DMS53 treated with DMSO at 0.1 percent for 48 hours (cell line): ENCODE measurements around the gene BBS7.

Experiments used
- DNase-seq: peaks from one replicate; lab custom pipeline; 2025; ENCODE audit not compliant: unreplicated experiment; lab: John Stamatoyannopoulos, UW

The BBS7 gene

DNA sequence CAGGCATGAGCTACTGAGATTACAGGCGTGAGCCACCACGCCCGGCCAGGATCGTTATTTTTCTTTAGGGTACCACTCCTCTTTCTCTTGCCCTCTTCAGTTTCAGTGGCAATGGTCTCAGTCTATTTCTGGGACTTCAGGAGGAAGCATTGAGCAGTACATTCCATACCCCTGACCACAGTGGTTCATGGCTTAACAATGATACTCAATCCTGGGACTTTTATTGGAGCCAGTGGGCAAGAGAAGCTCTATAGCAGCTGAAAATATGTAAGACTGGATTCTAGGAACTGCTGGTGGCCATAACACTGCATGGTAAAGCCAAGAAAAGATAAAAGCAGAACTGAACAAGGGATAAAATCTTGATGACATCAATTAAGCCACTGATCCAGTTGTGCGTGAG lies 40.8 kb downstream of the BBS7 start:
- no peak for DNase-seq

DNA sequence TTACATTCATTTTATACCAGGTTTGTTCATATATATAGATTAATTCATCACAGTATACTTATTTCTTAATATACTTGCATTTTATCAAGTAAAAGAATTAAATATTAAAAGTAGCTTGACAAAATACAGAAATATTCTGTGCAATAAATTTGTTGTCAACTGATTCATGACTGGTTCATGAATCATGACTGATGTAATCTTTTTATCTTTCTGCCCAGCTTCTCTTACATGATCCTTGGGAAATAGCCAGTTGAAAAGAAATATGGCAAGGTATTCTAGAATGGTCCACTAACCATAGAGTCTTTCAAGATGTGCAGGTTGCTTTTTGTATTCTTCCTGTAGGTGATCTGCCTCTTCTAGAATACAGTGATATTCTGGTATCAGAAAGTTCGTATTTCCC lies 42.4 kb downstream of the BBS7 start:
- DNase-seq: no peak

DNA sequence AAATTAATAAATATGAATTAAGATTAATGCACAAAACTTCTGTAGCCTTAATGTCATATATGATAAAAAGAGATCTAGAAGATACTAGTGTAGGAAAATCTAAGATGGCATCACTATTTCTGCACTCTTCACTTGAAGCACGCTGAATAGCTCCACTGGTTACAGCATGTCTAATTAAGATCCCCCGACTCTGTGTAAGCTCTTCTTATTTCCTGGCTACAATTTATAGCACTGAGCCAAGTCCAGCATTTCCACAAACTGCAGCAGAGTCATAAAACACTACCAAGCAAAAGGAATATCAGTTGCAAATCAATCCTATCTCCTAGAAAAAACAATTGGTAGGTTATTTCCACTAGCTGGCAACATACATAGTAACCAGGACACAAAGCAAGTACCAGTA lies 45.3 kb downstream of the BBS7 start:
- no peak for DNase-seq

DNA sequence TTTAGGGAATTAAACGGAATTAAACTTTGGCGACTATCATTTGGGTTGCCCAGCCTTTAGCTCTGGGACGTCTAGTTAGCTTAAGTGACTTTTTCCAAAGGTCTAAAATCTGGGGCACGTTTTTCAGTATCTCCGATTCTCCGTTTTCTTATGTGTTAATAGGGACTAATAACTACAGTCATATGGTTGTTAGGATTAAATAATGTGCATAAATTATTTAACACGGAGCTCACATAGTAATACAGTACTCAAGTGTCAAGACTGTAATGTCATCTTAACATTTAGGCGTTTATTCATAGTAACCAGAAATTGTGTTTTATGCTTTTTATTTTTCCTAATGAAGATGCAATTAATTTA lies 46.1 kb downstream of the BBS7 start:
- no peak for DNase-seq

DNA sequence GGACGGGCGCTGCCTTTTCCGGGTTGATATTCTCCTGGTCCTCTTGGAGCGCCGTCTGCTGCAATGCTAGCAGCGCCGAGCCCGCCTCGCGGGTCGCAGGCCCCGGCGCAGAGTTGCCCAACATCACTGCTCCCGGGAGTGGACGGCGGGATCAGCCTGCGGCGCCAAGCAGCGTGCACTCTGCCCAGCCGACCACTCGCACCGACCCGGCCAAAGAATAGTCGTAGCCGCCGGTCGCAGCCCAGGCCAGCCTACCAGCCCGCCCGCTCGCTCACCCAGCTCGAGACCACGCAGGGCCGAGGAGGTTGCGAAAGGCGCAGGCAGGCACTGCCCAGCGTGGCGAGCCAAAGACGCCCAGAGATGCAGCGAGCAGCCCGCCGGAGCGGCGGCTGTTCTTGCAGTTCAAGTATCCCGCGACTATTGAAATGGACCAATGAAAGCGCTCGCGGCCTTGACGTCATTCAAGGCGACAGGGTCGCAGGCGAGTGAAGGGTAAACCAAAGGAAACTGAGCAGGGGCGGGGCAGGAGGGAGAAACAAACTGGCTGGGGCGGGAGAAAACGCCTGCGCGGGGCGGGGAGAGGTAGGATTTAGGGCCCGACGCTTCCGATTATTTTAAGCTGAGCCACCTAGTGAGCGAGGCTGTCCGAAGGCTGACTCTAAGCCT lies 46.6 kb downstream of the BBS7 start, which contains the start of gene CCNA2:
TSS of gene CCNA2 (minus strand) at position 379 of the 666 bp plus-strand sequence. CDS start at position 124, 255 bp downstream.
- DNase-seq: peak; percentile 86

DNA sequence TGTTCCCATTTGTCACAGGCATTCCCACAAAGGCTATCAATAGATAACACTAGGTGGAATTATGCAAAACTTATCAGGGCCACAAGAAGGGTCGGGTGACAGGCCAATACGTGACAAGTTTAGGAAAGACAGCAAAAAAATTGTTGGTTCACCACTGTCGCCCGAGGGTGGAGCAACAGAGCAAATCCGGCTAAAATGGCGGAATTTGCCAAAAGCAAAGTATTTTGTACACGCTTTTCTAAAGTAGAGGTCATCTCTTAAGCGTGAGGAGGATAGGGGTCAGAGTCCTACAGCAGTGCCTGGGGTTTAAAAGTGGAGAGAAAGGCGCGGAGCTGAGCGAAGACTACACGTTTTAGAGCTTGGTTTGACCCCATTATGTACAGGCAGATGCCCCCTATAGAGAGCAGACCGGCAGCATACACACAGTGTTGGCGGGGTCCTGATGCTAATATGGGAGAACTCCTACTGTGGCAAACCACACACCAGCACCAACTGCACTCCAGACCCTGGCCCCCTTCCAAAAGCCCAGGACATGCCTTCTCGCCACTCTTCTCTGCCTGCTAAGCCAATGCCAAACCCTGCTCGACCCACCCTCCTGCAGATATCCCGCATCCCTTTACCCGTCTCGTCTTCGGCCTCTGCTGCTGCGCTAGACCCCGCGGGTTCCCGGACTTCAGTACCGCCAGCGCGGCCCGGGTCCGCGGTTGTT lies 47.3 kb downstream of the BBS7 start:
- DNase-seq: no peak

DNA sequence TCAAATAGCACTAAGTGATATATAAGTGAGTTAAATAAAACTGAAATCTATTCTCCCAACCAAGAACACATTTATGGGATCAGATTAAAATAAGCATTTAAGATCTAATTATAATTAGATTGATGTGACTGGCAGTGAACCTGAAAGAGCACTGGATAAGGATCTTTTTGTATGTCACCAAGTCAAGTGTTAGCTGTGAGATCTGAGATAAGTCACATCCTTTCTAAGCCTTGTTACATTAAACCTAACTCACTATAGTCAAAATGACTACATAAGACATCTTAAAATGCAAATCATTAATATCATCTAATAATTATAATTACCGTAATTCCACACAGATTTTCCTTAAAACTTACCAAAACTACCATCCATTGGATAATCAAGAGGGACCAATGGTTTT lies 48.2 kb downstream of the BBS7 start:
- no peak for DNase-seq

DNA sequence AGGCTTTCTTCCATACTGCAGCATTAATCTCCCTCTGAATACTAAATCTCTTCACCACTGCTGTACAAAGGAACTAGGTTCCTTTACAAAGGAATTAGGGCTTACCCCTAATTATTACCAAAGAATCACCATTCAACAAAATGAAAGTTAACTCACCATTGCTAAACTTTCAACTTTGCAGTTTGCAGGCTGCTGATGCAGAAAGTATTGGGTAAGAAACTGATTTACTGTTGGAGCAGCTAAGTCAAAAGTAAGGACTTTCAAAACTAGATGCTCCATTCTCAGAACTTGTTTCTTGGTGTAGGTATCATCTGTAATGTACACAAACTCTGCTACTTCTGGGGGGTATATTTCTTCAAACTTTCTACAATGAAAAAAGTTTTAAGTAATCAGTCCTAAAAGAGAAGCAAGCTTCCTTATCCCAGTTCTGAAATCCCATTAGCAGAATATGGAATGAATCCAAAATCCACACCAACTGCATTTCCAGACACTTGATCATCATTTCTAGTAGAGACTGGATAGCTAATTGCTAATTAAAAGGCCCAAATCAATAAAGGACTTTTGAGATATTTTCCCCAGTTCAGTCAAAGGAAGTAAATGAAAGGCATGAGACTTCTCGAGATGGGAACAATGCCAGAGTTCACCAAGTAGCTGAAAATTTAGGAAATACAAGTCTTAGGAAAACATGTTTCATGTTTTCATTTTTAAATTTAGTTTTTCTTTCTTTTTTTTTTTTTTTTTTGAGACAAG lies 50.9 kb downstream of the BBS7 start:
- DNase-seq: no peak

DNA sequence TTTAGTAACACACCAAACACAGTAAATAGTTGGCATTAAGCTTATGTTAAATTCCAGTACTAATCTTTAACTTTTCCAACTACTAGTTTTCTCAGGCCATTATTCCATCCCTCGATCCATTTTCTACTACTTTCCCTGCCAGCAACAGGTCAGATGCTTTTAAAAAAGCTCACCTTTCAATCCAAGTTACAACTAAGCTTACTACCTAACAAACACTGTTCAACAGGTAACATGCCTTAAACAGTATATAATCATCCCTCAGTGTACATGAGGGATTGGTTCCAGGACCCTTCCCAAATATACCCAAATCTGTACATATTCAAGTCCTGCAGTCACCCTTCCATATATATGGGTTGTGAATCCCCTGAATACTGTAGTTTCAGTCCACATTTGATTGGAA lies 52.1 kb downstream of the BBS7 start:
- no peak for DNase-seq

DNA sequence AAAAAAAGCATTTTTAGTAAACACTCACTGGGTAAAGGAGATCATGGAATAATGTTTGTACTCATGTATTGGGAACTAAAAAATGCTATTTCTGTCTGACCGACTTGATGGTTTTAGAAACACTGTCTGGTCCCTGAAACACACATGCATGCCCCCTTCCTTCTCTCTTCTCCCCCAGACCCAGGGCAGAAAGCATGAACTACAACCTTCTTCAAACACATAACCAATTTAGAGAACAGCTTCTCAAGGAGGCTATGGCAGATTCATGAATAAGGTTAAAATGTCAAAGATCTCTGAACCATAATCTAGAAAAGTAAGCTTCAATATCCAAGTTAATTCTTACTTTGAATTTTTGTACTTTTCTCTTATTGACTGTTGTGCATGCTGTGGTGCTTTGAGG lies 52.6 kb downstream of the BBS7 start:
- no peak for DNase-seq

DNA sequence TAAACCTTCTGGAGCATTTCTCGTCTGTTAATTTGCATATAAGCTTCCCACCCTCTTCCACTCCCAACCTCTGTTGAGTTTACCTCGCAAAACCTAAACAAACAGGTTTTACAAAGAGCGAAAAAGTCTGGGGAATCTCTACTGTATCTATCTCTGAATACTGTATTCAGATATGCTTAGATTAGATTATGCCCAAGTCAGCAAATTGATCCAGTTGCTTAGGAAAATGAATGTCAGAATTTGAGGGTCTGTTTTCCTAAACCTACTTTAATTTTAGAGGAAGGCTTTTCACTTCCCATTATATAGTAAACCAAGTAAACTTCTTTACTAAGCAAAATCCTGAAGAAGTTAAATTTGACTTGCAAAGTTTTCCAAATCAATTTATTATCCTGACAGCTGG lies 53.3 kb downstream of the BBS7 start:
- DNase-seq: no peak

DNA sequence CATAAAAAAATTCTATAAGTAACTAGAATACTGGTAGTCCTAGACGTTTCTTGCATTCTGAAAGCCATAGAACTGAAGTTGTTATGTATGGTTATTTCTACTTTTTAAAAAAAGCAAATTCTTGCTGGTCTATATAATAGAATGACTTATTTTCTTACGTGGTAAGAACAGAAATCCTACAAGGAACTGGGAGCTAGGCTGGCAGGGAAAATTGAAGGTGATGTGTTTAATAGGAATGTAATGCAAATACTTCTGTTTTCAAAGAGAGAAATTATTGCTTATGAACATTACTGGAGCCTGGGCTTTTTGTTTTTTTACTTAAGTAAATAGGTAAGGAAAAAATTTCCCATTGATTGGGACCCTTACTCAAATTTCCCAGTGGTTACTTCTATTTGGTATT lies 55.5 kb downstream of the BBS7 start:
- DNase-seq: no peak

DNA sequence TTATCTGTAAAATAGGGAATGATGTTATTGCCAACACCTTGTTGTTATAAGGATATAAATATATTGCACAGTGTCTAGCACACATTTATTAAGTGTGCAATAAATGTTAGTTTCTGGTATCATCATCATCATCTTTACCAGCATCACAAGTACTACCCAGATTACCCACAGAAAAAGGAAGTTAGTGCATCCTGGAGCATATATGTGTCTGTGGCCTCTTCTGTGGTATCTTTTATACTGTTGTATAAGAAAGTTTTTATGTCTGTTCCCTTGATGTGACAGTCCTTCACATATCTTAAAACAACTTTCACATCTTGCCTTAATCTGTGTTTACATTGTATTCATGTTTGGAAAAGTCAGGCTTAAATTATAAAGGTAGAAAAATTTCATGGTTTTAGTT lies 59.2 kb downstream of the BBS7 start:
- no peak for DNase-seq

DNA sequence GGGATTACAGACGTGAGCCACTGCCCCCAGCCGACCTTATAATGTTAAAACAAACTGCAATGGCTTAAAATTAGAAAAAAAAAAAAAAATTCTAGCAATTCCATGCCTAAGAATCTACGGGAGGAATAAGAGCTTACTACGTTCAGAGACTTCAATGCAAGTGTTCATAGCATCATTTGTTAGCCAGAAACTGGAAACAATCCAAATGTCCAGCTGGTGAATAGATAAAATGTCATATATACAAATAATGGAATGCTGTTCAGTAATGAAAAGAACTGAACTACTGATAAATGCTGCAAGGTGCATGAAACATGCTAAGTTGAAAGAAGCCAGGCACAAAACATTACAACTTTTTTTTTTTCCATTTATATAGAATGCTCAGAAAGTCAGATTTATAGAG lies 63.9 kb downstream of the BBS7 start:
- no peak for DNase-seq

DNA sequence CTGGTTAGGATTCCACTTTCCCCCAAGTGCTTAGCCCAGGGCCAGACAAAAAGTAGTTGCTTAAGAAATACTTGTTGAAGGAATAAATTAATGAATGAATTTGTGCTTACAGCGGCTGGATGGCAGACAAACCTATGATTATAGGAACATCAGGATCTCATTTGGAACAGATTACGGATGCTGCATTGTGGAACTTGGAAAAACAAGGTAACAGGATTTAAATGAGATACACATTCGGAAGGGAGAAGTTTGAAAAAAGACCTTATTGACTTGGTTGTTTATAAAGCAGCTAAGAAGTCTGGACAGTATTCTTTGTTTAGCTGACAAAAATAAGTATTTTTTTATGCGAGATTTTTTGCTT lies 68.6 kb downstream of the BBS7 start:
- DNase-seq: no peak

DNA sequence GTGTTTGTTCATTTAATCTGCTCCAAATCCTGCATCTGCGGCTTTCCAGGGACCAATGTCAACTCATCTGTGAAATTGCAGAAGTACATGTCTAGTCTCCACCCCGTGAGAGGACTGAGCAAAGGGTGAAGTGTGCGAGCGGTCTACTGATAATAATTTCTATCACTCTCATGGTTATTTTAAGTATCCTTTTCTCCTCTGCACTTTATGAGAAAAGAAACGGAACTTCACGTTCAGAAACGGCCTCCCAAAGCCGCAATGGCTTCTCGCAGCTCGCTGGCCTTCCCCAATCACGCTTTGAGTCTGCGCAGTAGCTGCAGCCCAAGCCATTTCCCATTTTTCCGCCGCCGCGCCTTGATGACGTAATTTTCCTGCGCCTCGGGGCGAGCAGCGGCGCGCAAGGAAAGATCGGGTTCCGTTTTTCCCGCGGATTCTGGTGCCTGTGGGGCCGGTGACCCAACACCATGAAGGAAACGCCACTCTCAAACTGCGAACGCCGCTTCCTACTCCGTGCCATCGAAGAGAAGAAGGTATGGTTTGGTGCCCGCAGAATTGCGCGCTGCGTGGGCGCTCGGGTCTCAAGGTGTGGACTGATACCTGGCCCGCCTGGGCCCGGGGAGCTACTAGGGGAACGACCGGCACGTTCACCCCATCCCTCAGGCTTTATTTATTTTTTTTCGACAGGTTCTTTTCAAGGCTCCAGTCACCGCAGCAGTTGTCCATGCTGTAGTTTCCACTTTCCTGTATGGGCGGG lies 69.1 kb downstream of the BBS7 start, which contains the start of gene EXOSC9:
TSS of gene EXOSC9 (plus strand) at position 363 of the 754 bp plus-strand sequence. CDS start at position 465, 102 bp downstream.
- DNase-seq: peak; percentile 80

DNA sequence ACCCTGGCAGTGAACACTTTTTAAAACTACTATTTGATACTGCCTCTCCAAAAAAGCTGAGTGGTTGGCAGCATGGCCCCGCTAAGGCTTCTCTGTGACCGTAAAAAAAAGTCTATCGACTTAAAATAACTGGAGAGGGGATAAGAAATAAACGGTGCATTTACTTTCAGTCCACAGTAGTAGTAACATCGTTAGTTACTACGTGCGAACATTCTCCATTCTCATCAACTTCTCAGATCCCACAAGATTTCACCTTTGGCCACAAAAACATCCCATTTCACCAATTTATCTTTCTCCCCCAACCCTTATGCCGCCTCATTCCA lies 69.7 kb downstream of the BBS7 start:
- DNase-seq: peak; percentile 33

DNA sequence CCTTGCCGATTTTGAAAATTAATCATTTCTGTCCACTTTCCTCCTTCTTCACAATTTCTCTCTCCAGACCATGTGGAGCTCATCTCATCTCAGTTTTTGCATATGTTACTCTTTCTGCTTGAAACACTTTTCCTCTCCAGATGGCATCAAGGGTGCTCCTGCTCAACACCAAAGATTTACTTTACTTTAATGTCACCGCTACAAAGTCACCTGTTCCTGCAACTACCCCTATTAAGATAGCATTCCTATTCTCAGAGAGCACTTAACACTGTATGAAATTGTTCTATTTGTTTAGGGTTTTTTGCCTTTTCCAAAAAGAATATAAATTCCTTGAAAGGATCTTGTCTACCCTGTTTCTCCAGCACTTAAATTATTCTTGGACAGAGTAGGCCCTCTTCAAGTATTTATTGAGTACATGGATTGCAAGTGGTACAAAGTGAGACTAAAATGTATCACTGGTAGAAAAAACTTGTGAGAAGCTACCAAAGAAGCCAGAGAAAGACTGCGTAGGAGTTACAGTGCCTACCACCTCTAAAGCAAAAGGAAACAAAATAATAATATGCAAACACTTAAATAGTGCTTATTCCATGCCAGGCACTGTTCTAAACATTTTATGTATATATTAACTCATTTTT lies 70.3 kb downstream of the BBS7 start:
- no peak for DNase-seq

DNA sequence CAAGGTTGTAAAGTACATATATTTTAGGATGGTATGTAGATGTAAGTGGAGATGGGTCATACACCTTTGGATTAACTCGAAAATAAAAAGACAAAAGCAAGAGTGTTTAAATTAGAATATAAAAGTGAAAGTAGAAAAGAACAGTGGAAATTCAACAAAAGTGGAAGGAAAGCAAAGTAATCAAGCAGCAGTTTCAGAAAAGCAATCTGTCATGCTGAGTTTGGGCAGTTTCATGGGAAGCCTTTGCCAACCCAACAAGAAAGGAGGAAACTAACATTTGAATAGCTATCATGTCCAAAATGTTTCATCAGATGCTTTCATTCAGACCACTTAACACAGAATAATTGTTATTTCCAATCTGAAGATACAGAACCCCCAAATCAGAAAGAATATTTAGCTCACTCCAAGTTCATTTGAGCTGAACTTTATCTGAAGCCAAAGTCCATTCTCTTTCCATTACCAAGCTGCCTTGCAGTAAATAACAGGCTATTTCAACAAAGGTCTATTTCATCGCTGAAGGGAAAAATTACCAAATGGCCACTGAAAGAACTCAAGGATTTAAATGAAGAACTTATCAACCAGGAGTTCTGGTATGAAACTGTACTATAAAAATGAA lies 71.0 kb downstream of the BBS7 start:
- DNase-seq: no peak

DNA sequence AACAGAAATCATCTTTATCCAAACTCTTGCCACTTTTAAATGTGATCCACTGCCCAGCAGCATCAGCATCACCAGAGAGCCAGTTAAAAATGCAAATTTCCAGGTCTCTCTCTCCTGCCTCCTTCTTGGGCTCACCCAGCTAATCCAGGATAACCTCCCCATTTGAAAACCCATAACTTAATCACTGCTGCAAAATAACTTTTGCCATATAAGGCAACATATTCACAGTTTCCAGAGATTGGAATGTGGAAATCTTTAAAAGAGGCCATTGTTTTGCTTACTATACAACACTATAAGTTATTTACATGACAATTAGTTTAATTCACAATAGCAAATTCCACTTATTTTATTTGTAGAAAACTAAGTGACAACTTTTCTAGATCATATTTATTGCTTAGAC lies 74.0 kb downstream of the BBS7 start:
- no peak for DNase-seq
